B cell (primary cell): ENCODE data around the gene SEZ6L. TPM values are rescaled to one million over a fixed set of nuclear protein-coding genes. Genes with fewer than 3 reads are reported as not detected.

Experiments used
- ATAC-seq: fragments of 200-7000 bp; cut with Tn5 transposase; one replicate; pipeline ENCODE4 v1.10.0; 2021; ENCODE audit warnings: low read depth, mild to moderate bottlenecking, moderate number of reproducible peaks, moderate library complexity
- CTCF ChIA-PET: fragments of 350-600 bp; sonication (Branson Sonifier 250); formaldehyde crosslinking; loops from one replicate; lab custom pipeline; 2021; ENCODE audit warnings: antibody characterized with exemption, inconsistent platforms; lab: Charles Lee
- POLR2A ChIA-PET: fragments of 350-600 bp; sonication (Branson Sonifier 250); formaldehyde crosslinking; loops from one replicate; lab custom pipeline; 2021; ENCODE audit warnings: antibody characterized with exemption; lab: Charles Lee
- DNase-seq: peaks from one replicate; pipeline ENCODE4 v3.0.0; 2013
- H2AFZ ChIP-seq: 2 replicates; pipeline ENCODE4 v1.6.1; 2012; ENCODE audit warnings: mild to moderate bottlenecking, low read depth, low read length; ENCODE audit not compliant: insufficient read depth, poor library complexity, severe bottlenecking
- H3K27ac ChIP-seq, 2 donors: 1 replicate in 1 of 2; 2 replicates in 1 of 2; pipeline ENCODE4 v1.5.1; 2012 to 2013; ENCODE audit warnings: low read length in 2 of 2, mild to moderate bottlenecking in 2 of 2, moderate library complexity in 1 of 2
- H3K27me3 ChIP-seq, 4 experiments: fragments of 200-600 bp in 1 of 4; sonication (generic) in 1 of 4; replicated peaks in 1 of 4; 1 replicate in 2 of 4; 2 replicates in 2 of 4; pipeline versions ENCODE4 v1.6.1 to v1.7.0; 2013 to 2016; ENCODE audit warnings: low read length in 3 of 4, mild to moderate bottlenecking in 2 of 4, mixed read lengths in 1 of 4, moderate library complexity in 1 of 4; ENCODE audit not compliant: insufficient read depth in 4 of 4, control insufficient read depth in 3 of 4; ENCODE audit errors: control extremely low read depth in 1 of 4
- H3K36me3 ChIP-seq, 2 experiments: replicated peaks in 1 of 2; 1 replicate in 1 of 2; 2 replicates in 1 of 2; pipeline versions ENCODE4 v1.6.1 to v1.7.1; 2013; ENCODE audit warnings: low read length in 1 of 2; ENCODE audit not compliant: insufficient read depth in 2 of 2, control insufficient read depth in 1 of 2; ENCODE audit errors: control extremely low read depth in 1 of 2, extremely low read depth in 1 of 2
- H3K4me1 ChIP-seq, 2 donors: fragments of 200-600 bp in 1 of 2; sonication (generic) in 1 of 2; 1 replicate in 1 of 2; 2 replicates in 1 of 2; pipeline versions ENCODE4 v1.5.1 to v1.6.1; 2013 to 2017; ENCODE audit warnings: low read length in 2 of 2; ENCODE audit not compliant: control insufficient read depth in 2 of 2, insufficient read depth in 2 of 2
- H3K4me2 ChIP-seq: replicated peaks from 2 replicates; pipeline ENCODE3; 2012; ENCODE audit warnings: mild to moderate bottlenecking, low read depth, low read length; ENCODE audit not compliant: poor library complexity, severe bottlenecking
- H3K4me3 ChIP-seq, 5 experiments: fragments of 200-600 bp in 1 of 5; sonication (generic) in 1 of 5; 1 replicate in 3 of 5; 2 replicates in 2 of 5; pipeline versions ENCODE4 v1.5.1 to v1.7.0; 2011 to 2016; ENCODE audit warnings: low read length in 4 of 5, mild to moderate bottlenecking in 4 of 5, low read depth in 2 of 5, control low read depth in 1 of 5, moderate library complexity in 1 of 5; ENCODE audit not compliant: insufficient read depth in 1 of 5; ENCODE audit errors: control extremely low read depth in 1 of 5, extremely low read depth in 1 of 5
- H3K79me2 ChIP-seq: fragments of 200-600 bp; sonication (generic); one replicate; pipeline ENCODE4 v1.6.0; 2016; ENCODE audit warnings: low read length; ENCODE audit not compliant: control insufficient read depth, insufficient read depth
- H3K9ac ChIP-seq: fragments of 200-600 bp; sonication (generic); 2 replicates; pipeline ENCODE4 v1.6.1; 2017; ENCODE audit warnings: mild to moderate bottlenecking, low read length, moderate library complexity
- H3K9me3 ChIP-seq, 3 donors: one replicate each; pipeline versions ENCODE4 v1.6.1 to v1.7.1; 2013; ENCODE audit warnings: low read length in 2 of 3; ENCODE audit not compliant: control insufficient read depth in 2 of 3, insufficient read depth in 1 of 3; ENCODE audit errors: control extremely low read depth in 1 of 3
- H4K20me1 ChIP-seq: 2 replicates; pipeline ENCODE4 v1.6.0; 2012; ENCODE audit warnings: mild to moderate bottlenecking, low read length; ENCODE audit not compliant: insufficient read depth, control insufficient read depth, poor library complexity, severe bottlenecking
- H3K27ac Mint-ChIP-seq: one replicate; pipeline ENCODE4 v1.8.0; 2021; ENCODE audit warnings: mixed read lengths
- H3K27me3 Mint-ChIP-seq: one replicate; pipeline ENCODE4 v1.8.0; 2021; ENCODE audit warnings: mixed read lengths
- H3K4me1 Mint-ChIP-seq: one replicate; pipeline ENCODE4 v1.8.0; 2021; ENCODE audit warnings: mixed read lengths
- H3K4me3 Mint-ChIP-seq: one replicate; pipeline ENCODE4 v1.8.0; 2021; ENCODE audit warnings: mixed read lengths
- H3K9me3 Mint-ChIP-seq: one replicate; pipeline ENCODE4 v1.8.0; 2022; ENCODE audit warnings: mixed read lengths; ENCODE audit not compliant: insufficient read depth
- CTCF ChIP-seq: fragments of 200-600 bp; IDR thresholded peaks from one replicate; pipeline ENCODE4 v1.8.0; 2022; ENCODE audit warnings: antibody characterized with exemption, mild to moderate bottlenecking
- EZH2 ChIP-seq: IDR thresholded peaks from 2 replicates; pipeline ENCODE4 v1.6.1; 2012; ENCODE audit warnings: borderline replicate concordance, low read depth, mild to moderate bottlenecking, moderate library complexity, low read length; ENCODE audit not compliant: insufficient read depth, poor library complexity, severe bottlenecking
- WGBS: methylation state at CpG from one replicate; pipeline ENCODE4 v1.1.5; 2013; ENCODE audit warnings: missing lambda C conversion rate; ENCODE audit not compliant: insufficient coverage; 5-methylcytosine and 5-hydroxymethylcytosine counted together
- intact Hi-C: fragments of 100-400 bp; cut with micrococcal nuclease; formaldehyde crosslinking; loops from one replicate; pipeline ENCODE4 v1.10.0; 2022
- polyA plus RNA-seq: library from polyadenylated mRNA; depleted of rRNA; stranded (reverse); fragments of >200 nt; gene quantifications from 2 replicates; pipeline ENCODE4 v1.2.3, GENCODE V29; 2012
- total RNA-seq, 2 donors: library from RNA; stranded (reverse); fragments of 120-200 nt in 1 of 2; gene quantifications; 1 replicate in 1 of 2; 2 replicates in 1 of 2; pipeline versions ENCODE4 v1.2.3 to v1.2.4, GENCODE V29; 2013 to 2022

Gene SEZ6L
- total and polyA plus RNA-seq, 2 donors (not counting 1 experiment from before 2014, with no cell fraction given), result 0.04 TPM; not detected in 1

GRCh38 chr22:26245001-26245400 lies 75.7 kb downstream of the SEZ6L start:
- no peaks in the 10 kb centered on the region for H3K9me3 ChIP-seq
- peaks cover 40% of the 10 kb centered on the region for H3K27me3 Mint-ChIP-seq
- peaks cover 3% of the 10 kb centered on the region for H3K9me3 Mint-ChIP-seq
- H3K36me3 ChIP-seq, result no peaks in the 10 kb centered on the region
- H3K9ac ChIP-seq, result no peak overlapping the region
- ATAC-seq (no peak), DNase-seq (no peak)
- WGBS, result 72% methylated on average over 4 of the region's 7 CpGs
- no peak overlapping the region for H3K27ac Mint-ChIP-seq
- no peak overlapping the region for H3K4me3 Mint-ChIP-seq
- H3K27ac ChIP-seq, result no peak overlapping the region
- H3K4me1 ChIP-seq, result no peaks in the 10 kb centered on the region
- H3K4me3 ChIP-seq, result no peak overlapping the region
- ChIA-PET POLR2A (no interaction called here), CTCF (no interaction called here)
- no peak overlapping the region for H2AFZ ChIP-seq
- H3K27me3 ChIP-seq, result no peaks in the 10 kb centered on the region
- H3K4me2 ChIP-seq, result no peak overlapping the region
- no peak for TF ChIP-seq EZH2
- intact Hi-C loops, result no loop called here
- no peaks in the 10 kb centered on the region for H4K20me1 ChIP-seq
- no peaks in the 10 kb centered on the region for H3K4me1 Mint-ChIP-seq
- no peaks in the 10 kb centered on the region for H3K79me2 ChIP-seq

GRCh38 chr22:26246552-26246951 lies 77.3 kb downstream of the SEZ6L start:
- H3K27me3 Mint-ChIP-seq, result peaks cover 41% of the 10 kb centered on the region
- H3K4me3 Mint-ChIP-seq, result no peak overlapping the region
- no peak overlapping the region for H2AFZ ChIP-seq
- WGBS, result no CpG with 5 or more reads among the region's 7 CpGs
- H3K36me3 ChIP-seq, result no peaks in the 10 kb centered on the region
- TF ChIP-seq CTCF (no peak), EZH2 (no peak)
- peaks cover 0 to 3% (median 0%) of the 10 kb centered on the region in 4 experiments for H3K27me3 ChIP-seq
- H3K4me1 ChIP-seq, result no peaks in the 10 kb centered on the region
- ATAC-seq (no peak), DNase-seq (no peak)
- CTCF ChIA-PET, result no interaction called here
- no peak overlapping the region for H3K27ac ChIP-seq
- no peaks in the 10 kb centered on the region for H4K20me1 ChIP-seq
- no peaks in the 10 kb centered on the region for H3K4me1 Mint-ChIP-seq
- H3K27ac Mint-ChIP-seq, result no peak overlapping the region
- H3K9ac ChIP-seq, result no peak overlapping the region
- H3K4me2 ChIP-seq, result no peak overlapping the region
- H3K9me3 Mint-ChIP-seq, result peaks cover 3% of the 10 kb centered on the region
- no peaks in the 10 kb centered on the region for H3K9me3 ChIP-seq
- intact Hi-C loops, result no loop called here
- POLR2A ChIA-PET, result no interaction called here
- no peak overlapping the region for H3K4me3 ChIP-seq
- H3K79me2 ChIP-seq, result no peaks in the 10 kb centered on the region
